Mammary epithelial cell (primary cell): Measurements from ENCODE around the gene PSPN.

ENCODE experiments used
- EZH2 ChIP-seq: IDR thresholded peaks from 2 replicates; pipeline ENCODE4 v1.6.1; 2012; ENCODE audit warnings: low read length, inconsistent platforms, borderline replicate concordance
- TF ChIP-seq, protein P1 (sequence below), 2 donors: IDR thresholded peaks in 1 of 2; conservative IDR thresholded peaks in 1 of 2; 2 replicates each; pipeline ENCODE4 v1.5.1; 2011 to 2012; ENCODE audit warnings: inconsistent platforms in 2 of 2, low read length in 2 of 2, mild to moderate bottlenecking in 2 of 2, control low read depth in 1 of 2, low read depth in 1 of 2; ENCODE audit not compliant: insufficient read depth in 1 of 2; ENCODE audit errors: extremely low read depth in 1 of 2

DNA sequence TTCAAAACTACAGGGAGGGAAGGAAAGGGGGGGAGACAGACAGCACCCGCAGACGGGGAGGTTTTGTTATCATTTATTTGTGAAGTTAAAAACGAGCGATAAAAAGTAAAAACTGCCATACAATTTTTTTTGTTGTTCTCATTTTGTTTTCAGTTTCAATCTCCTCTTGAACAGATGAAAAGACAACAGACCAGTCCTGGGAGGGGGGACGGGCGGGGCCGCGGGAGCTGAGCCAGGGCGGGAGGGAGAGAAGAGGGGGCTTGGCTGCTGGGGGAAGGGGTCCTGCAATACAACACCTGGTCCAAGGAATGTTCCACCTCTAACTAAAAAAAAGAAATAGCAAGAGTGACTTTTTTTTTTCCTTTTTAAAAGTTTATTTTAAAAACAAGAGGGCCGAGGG, 37.6 kb upstream of the PSPN start:
- TF ChIP-seq, protein P1, sequence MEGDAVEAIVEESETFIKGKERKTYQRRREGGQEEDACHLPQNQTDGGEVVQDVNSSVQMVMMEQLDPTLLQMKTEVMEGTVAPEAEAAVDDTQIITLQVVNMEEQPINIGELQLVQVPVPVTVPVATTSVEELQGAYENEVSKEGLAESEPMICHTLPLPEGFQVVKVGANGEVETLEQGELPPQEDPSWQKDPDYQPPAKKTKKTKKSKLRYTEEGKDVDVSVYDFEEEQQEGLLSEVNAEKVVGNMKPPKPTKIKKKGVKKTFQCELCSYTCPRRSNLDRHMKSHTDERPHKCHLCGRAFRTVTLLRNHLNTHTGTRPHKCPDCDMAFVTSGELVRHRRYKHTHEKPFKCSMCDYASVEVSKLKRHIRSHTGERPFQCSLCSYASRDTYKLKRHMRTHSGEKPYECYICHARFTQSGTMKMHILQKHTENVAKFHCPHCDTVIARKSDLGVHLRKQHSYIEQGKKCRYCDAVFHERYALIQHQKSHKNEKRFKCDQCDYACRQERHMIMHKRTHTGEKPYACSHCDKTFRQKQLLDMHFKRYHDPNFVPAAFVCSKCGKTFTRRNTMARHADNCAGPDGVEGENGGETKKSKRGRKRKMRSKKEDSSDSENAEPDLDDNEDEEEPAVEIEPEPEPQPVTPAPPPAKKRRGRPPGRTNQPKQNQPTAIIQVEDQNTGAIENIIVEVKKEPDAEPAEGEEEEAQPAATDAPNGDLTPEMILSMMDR (conservative IDR thresholded peaks at IDR 0.05 in 1 of 2, IDR thresholded peaks at IDR 0.05 in 1 of 2; ENCODE audit: extremely low read depth in 1 of 2, insufficient read depth in 1 of 2, low read depth in 1 of 2, low read length in 2 of 2), result no peak
- TF ChIP-seq EZH2, result no peak
